ENCODE data around the gene PREX1.

DNA sequence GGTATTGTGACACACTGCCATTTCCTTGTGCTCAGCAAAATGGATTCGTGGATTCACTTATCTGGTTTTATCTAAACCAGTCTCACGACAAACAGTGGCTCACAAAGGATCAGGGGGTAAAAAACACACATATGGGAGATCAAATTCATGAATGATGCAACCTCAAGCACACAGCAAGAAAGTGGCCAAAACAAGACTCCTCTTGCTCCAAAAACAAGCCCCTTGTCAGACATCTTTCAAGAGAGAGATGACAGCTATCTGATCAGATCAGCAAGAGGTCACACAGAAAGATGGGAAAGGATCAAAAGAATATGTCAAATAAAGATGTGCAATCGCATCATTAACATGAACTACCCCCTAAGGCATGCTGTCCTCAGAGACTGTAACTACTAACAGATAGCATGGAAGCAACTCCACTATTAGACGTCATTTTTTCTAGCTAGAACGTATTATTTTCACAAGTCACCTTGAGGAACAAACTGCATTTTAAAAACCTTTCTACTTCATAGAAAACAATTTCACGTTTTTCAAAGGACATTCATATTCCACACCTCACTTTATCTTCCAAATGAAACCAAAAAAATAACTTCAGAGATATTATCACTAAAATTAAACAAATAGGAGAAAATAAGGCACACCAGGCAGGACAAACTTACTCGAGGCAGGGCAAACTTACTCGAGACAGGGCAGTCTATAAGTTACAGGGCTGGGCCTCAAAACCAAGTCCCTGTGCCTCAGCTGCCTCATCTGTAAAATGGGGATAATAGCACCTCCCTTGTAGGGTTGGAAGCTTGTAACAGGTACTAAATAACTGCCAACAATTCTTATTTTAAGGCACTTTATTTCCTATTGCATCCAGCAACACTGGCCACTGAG is 122.3 kb downstream of the PREX1 start:
- TF ChIP-seq, protein P1, sequence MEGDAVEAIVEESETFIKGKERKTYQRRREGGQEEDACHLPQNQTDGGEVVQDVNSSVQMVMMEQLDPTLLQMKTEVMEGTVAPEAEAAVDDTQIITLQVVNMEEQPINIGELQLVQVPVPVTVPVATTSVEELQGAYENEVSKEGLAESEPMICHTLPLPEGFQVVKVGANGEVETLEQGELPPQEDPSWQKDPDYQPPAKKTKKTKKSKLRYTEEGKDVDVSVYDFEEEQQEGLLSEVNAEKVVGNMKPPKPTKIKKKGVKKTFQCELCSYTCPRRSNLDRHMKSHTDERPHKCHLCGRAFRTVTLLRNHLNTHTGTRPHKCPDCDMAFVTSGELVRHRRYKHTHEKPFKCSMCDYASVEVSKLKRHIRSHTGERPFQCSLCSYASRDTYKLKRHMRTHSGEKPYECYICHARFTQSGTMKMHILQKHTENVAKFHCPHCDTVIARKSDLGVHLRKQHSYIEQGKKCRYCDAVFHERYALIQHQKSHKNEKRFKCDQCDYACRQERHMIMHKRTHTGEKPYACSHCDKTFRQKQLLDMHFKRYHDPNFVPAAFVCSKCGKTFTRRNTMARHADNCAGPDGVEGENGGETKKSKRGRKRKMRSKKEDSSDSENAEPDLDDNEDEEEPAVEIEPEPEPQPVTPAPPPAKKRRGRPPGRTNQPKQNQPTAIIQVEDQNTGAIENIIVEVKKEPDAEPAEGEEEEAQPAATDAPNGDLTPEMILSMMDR (IDR thresholded peaks at IDR 0.05), result no peak
- TF ChIP-seq POLR2A (IDR thresholded peaks at IDR 0.05) (no peak), EP300 (IDR thresholded peaks at IDR 0.05) (no peak)
